Smooth muscle cell (in vitro differentiated cells): Measurements from ENCODE around the gene PMM2. TPM values are rescaled to one million over a fixed set of nuclear protein-coding genes. Genes with fewer than 3 reads are reported as not detected.
"Not testable (repeated sequence)": the region's sequence is repeated elsewhere in the genome, so short reads cannot be mapped to it uniquely, and the experiment has no call there.

ENCODE experiments used
- DNase-seq: peaks from one replicate; lab custom pipeline; 2025; ENCODE audit not compliant: unreplicated experiment; lab: John Stamatoyannopoulos, UW
- H2AFZ ChIP-seq: fragments of 200-600 bp; sonication (generic); 2 replicates; pipeline ENCODE4 v1.6.0; 2016; ENCODE audit warnings: antibody characterized with exemption, low read depth, mild to moderate bottlenecking
- H3F3A ChIP-seq: fragments of 200-600 bp; sonication (generic); 2 replicates; pipeline ENCODE4 v1.6.0; 2017; ENCODE audit warnings: antibody characterized with exemption, low read depth
- H3K27ac ChIP-seq: fragments of 200-600 bp; sonication (generic); 2 replicates; pipeline ENCODE4 v1.5.1; 2016; ENCODE audit warnings: low read depth, mild to moderate bottlenecking
- H3K27me3 ChIP-seq: fragments of 200-600 bp; sonication (generic); 2 replicates; pipeline ENCODE4 v1.6.1; 2016; ENCODE audit warnings: low read depth, mild to moderate bottlenecking
- H3K36me3 ChIP-seq: fragments of 200-600 bp; sonication (generic); 2 replicates; pipeline ENCODE4 v1.5.1; 2016; ENCODE audit warnings: low read depth
- H3K4me1 ChIP-seq: fragments of 200-600 bp; sonication (generic); 2 replicates; pipeline ENCODE4 v1.5.1; 2016; ENCODE audit warnings: low read depth
- H3K4me2 ChIP-seq: fragments of 200-600 bp; sonication (generic); 2 replicates; pipeline ENCODE4 v1.6.0; 2016; ENCODE audit warnings: mild to moderate bottlenecking
- H3K4me3 ChIP-seq: fragments of 200-600 bp; sonication (generic); 2 replicates; pipeline ENCODE4 v1.5.1; 2016; ENCODE audit warnings: mild to moderate bottlenecking
- H3K79me2 ChIP-seq: fragments of 200-600 bp; sonication (generic); 2 replicates; pipeline ENCODE4 v1.6.0; 2016; ENCODE audit warnings: low read depth, mild to moderate bottlenecking
- H3K9ac ChIP-seq: fragments of 200-600 bp; sonication (generic); 2 replicates; pipeline ENCODE4 v1.6.0; 2016; ENCODE audit warnings: low read depth
- H3K9me3 ChIP-seq: fragments of 200-600 bp; sonication (generic); replicated peaks from 2 replicates; pipeline ENCODE4 v1.5.1; 2016; ENCODE audit warnings: low read depth
- H4K20me1 ChIP-seq: fragments of 200-600 bp; sonication (generic); 2 replicates; pipeline ENCODE4 v1.6.0; 2016; ENCODE audit warnings: low read depth
- WGBS: methylation state at CpG from one replicate; pipeline ENCODE4 v1.1.7; 2016; ENCODE audit warnings: low lambda C conversion rate; 5-methylcytosine and 5-hydroxymethylcytosine counted together
- polyA plus RNA-seq: library from polyadenylated mRNA; unstranded; fragments of >200 nt; fragmentation: Nextera tagmentation; extraction: Ambion mirVana; gene quantifications from 2 replicates; pipeline ENCODE4 v1.2.1, GENCODE V29; 2016
- total RNA-seq: library from RNA; depleted of rRNA; stranded (reverse); fragments of >200 nt; gene quantifications from 2 replicates; pipeline ENCODE4 v1.2.3, GENCODE V29; 2014
- TF ChIP-seq, protein P1 (sequence below): fragments of 200-600 bp; sonication (generic); IDR thresholded peaks from 2 replicates; pipeline ENCODE4 v1.5.1; 2017; ENCODE audit warnings: borderline replicate concordance, mild to moderate bottlenecking, antibody characterized with exemption; ENCODE audit not compliant: insufficient read depth, poor library complexity, severe bottlenecking

The PMM2 gene
- 31.4 and 47.5 TPM in 2 replicates for total RNA-seq
- polyA plus RNA-seq, result 33.5 and 40.6 TPM in 2 replicates

DNA sequence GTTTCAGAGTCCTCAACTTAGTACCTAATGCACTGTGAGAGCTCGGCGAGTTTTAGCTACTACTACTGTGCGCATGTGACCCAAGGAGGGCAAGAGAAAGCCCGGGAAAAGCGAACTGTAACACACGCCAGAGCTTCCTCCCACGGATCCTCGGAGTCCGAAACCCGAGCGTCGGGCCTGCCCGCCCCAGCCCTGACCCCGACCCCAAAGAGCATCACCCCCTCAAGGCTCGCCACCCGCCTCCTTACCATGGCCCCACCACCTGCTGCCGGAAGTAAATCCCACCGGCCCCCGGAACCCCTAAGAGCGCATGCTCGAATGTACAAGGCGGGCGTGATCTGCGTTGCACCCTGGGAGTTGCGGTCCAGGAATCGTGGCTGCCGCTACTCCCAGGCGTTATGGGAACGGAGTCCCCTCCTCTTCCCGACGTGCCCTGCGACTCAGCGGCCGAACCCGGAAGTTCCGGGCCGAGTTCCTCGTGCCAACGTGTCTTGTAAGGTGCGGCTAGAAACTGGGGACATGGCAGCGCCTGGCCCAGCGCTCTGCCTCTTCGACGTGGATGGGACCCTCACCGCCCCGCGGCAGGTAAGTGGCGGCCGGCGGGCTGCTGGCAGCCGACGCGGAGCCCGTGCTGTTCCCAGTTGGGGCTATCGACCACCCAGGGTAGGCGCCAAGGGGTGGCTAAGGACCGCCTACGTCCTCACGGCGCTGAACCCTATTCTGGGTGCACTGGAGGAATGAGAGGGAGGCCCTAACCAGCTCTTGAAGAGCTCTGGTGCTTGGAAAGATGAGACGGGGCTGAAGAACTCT is at the start of gene PMM2, which contains the start of gene TMEM186:
TSS of gene PMM2 (plus strand) at position 476 of the 810 bp plus-strand sequence. CDS start at position 520, 44 bp downstream.
TSS of gene TMEM186 (minus strand) at position 276 of the 810 bp plus-strand sequence. CDS start at position 251, 25 bp downstream.
- WGBS, result under 1% methylated on average over 61 of the region's 61 CpGs
- Histone ChIP-seq H3F3A (no peaks in the 10 kb centered on the region), H3K4me2 (peak within 1 kb of the TSS; percentile 100)

DNA sequence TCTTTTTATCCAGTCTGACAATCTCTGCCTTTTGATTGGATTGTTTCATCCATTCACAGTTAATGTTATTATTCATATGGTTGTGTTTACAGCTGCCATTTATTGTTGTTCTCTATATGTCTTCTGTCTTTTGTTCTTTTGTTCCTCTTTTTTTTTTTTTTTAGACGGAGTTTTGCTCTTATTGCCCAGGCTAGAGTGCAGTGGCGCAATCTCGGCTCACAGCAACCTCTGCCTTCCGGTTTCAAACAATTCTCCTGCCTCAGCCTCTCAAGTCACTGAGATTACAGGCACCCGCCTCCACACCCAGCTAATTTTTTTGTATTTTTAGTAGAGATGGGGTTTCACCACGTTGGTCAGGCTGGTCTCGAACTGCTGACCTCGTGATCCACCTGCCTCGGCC is 48.7 kb upstream of the PMM2 start:
- WGBS, result 95% methylated on average over 8 of the region's 9 CpGs
- not testable (repeated sequence) for H3K4me3 ChIP-seq, DNase-seq, H3K27me3 ChIP-seq, H3K27ac ChIP-seq, H3K4me1 ChIP-seq, H3F3A ChIP-seq, H3K79me2 ChIP-seq, H3K9ac ChIP-seq, H4K20me1 ChIP-seq, H3K4me2 ChIP-seq, H3K36me3 ChIP-seq, H3K9me3 ChIP-seq, H2AFZ ChIP-seq

More for the DNA sequence above, at the start of gene PMM2, which contains the start of gene TMEM186:
- H3K9me3 ChIP-seq, result no peaks in the 10 kb centered on the region
- H3K27ac ChIP-seq, result peak within 1 kb of the TSS; percentile 92
- peaks cover 35% of the 10 kb centered on the region for H4K20me1 ChIP-seq
- H2AFZ ChIP-seq, result peak within 1 kb of the TSS; percentile 99
- peaks cover 68% of the 10 kb centered on the region for H3K79me2 ChIP-seq
- DNase-seq, result peak; percentile 73
- H3K4me1 ChIP-seq, result peaks cover 18% of the 10 kb centered on the region
- no peaks in the 10 kb centered on the region for H3K27me3 ChIP-seq
- TF ChIP-seq, protein P1, sequence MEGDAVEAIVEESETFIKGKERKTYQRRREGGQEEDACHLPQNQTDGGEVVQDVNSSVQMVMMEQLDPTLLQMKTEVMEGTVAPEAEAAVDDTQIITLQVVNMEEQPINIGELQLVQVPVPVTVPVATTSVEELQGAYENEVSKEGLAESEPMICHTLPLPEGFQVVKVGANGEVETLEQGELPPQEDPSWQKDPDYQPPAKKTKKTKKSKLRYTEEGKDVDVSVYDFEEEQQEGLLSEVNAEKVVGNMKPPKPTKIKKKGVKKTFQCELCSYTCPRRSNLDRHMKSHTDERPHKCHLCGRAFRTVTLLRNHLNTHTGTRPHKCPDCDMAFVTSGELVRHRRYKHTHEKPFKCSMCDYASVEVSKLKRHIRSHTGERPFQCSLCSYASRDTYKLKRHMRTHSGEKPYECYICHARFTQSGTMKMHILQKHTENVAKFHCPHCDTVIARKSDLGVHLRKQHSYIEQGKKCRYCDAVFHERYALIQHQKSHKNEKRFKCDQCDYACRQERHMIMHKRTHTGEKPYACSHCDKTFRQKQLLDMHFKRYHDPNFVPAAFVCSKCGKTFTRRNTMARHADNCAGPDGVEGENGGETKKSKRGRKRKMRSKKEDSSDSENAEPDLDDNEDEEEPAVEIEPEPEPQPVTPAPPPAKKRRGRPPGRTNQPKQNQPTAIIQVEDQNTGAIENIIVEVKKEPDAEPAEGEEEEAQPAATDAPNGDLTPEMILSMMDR, result no peak
- peak within 1 kb of the TSS; percentile 98 for H3K4me3 ChIP-seq
- H3K9ac ChIP-seq, result peak within 1 kb of the TSS; percentile 97
- peaks cover 6% of the 10 kb centered on the region for H3K36me3 ChIP-seq

DNA sequence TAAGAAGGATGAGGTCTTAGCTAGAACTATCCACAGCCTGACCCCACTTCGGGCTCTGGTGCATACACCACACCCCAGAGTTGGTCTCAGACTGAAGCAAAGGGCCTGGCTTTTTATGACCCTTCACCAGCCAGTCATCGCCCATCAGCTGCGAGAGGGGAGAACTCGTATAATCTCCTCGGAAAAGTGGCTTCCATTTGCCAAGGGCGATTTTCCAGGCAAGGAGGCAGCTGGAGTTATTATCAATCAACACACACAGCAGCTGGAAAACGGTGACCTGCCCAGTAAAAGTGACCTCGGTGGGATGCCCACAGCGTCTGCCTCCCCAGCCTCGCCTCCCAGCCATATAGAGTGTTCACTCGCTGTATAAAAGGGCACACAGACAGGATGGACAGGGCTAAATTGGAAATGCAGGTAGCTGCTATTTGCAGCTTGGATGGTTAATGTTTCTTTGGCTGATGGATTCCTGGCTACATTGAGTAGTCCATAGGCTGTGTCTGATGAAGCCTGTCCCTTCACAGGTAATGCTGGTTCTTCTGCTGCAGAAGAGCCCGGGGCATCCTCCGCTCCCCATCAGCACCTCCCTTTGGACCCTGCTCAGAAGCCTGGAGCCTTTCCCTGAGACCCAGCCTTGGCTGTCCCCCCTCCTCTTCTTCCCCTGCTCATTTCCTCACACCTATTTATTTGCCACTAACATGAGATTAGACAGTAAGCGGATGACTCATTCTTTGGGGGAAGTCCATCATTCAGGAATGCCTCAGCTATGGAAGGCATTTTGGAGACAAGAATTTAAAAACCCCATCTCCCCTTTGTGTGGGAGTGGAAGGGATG is 45.9 kb upstream of the PMM2 start:
- H3F3A ChIP-seq, result no peaks in the 10 kb centered on the region
- no peak overlapping the region for H3K4me2 ChIP-seq
- H3K79me2 ChIP-seq, result no peaks in the 10 kb centered on the region
- no peaks in the 10 kb centered on the region for H3K9me3 ChIP-seq
- no peak overlapping the region for H3K9ac ChIP-seq
- DNase-seq, result no peak
- 61% methylated on average over 14 of the region's 14 CpGs for WGBS
- H3K27ac ChIP-seq, result no peak overlapping the region
- H3K27me3 ChIP-seq, result no peaks in the 10 kb centered on the region
- no peak overlapping the region for H2AFZ ChIP-seq
- TF ChIP-seq, protein P1, result no peak
- H4K20me1 ChIP-seq, result no peaks in the 10 kb centered on the region
- no peaks in the 10 kb centered on the region for H3K4me1 ChIP-seq
- H3K4me3 ChIP-seq, result no peak overlapping the region
- H3K36me3 ChIP-seq, result no peaks in the 10 kb centered on the region

DNA sequence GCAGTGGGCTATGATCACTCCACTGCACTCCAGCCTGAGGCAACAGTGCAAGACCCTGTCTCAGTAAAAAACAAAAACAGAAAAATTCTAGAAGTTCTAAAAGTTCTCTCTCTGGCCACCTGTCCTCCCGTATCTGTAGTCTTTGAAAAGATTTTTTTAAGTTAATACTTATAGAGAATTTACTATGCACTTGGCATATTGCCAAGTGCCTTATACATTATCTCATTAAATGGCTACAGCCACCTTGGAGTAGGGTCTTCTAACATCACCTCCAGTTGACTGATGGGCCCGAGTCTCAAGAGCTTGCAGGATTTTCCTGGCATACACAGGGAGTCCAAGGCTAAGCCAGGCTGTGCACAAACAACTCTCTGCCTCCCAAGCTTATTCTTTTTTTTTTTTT is 44.9 kb upstream of the PMM2 start:
- TF ChIP-seq, protein P1, result no peak
- H3K4me2 ChIP-seq, result no peak overlapping the region
- H3K9ac ChIP-seq, result no peak overlapping the region
- H3K79me2 ChIP-seq, result no peaks in the 10 kb centered on the region
- no peaks in the 10 kb centered on the region for H3K9me3 ChIP-seq
- H3K27me3 ChIP-seq, result no peaks in the 10 kb centered on the region
- WGBS, result 47% methylated on average over 2 of the region's 2 CpGs
- H2AFZ ChIP-seq, result no peak overlapping the region
- H3K4me1 ChIP-seq, result no peaks in the 10 kb centered on the region
- no peaks in the 10 kb centered on the region for H3F3A ChIP-seq
- no peak overlapping the region for H3K27ac ChIP-seq
- no peak for DNase-seq
- H3K4me3 ChIP-seq, result no peak overlapping the region
- no peaks in the 10 kb centered on the region for H3K36me3 ChIP-seq
- no peaks in the 10 kb centered on the region for H4K20me1 ChIP-seq
